Esophagus muscularis mucosa (tissue), 4 donors: ENCODE measurements around the gene KAZN. TPM values are rescaled to one million over a fixed set of nuclear protein-coding genes. Genes with fewer than 3 reads are reported as not detected.

Experiments used
- DNase-seq: peaks from one replicate; pipeline ENCODE4 v3.0.0-alpha.2; 2017; ENCODE audit errors: extremely low spot score
- H3K27ac ChIP-seq, 4 donors: fragments of 200-600 bp; sonication (generic); replicated peaks in 1 of 4; 1 replicate in 3 of 4; 2 replicates in 1 of 4; pipeline ENCODE4 v1.5.1; 2016 to 2019; ENCODE audit warnings: mild to moderate bottlenecking in 1 of 4
- H3K27me3 ChIP-seq, 4 donors: fragments of 200-600 bp; sonication (generic); one replicate each; pipeline versions ENCODE4 v1.5.1 to v1.6.0; 2016 to 2019
- H3K36me3 ChIP-seq, 4 donors: fragments of 200-600 bp; sonication (generic); one replicate each; pipeline ENCODE4 v1.5.1; 2016 to 2019
- H3K4me1 ChIP-seq, 4 donors: fragments of 200-600 bp; sonication (generic); one replicate each; pipeline ENCODE4 v1.5.1; 2016 to 2019
- H3K4me3 ChIP-seq, 4 donors: fragments of 200-600 bp; sonication (generic); 1 replicate in 2 of 4; 2 replicates in 2 of 4; pipeline ENCODE4 v1.5.1; 2016 to 2019; ENCODE audit warnings: mild to moderate bottlenecking in 4 of 4, moderate library complexity in 1 of 4
- H3K9me3 ChIP-seq, 4 donors: fragments of 200-600 bp; sonication (generic); 1 replicate in 3 of 4; 2 replicates in 1 of 4; pipeline ENCODE4 v1.5.1; 2016 to 2019
- EP300 ChIP-seq: sonication (generic); formaldehyde crosslinking; IDR thresholded peaks from one replicate; pipeline ENCODE4 v1.6.1; 2017; ENCODE audit warnings: antibody characterized with exemption
- POLR2A ChIP-seq: fragments of 450-650 bp; IDR thresholded peaks from one replicate; pipeline ENCODE4 v1.6.1; 2017; ENCODE audit warnings: antibody characterized with exemption, moderate library complexity, mild to moderate bottlenecking, low read depth
- POLR2AphosphoS5 ChIP-seq, 2 donors: sonication (generic); formaldehyde crosslinking; IDR thresholded peaks; one replicate each; pipeline ENCODE4 v1.6.1; 2017; ENCODE audit warnings: antibody characterized with exemption in 2 of 2
- whole genome bisulfite sequencing: methylation state at CpG from one replicate; pipeline ENCODE4 v1.1.5; 2018; 5-methylcytosine and 5-hydroxymethylcytosine counted together
- intact Hi-C: fragments of 100-400 bp; cut with DNase I; formaldehyde crosslinking; loops from one replicate; pipeline ENCODE4 v1.15.1; 2023
- total RNA-seq, 4 donors: library from RNA; depleted of rRNA; stranded (reverse); fragments of >200 nt; gene quantifications; one replicate each; pipeline versions ENCODE4 v1.1.0 to v1.2.1, GENCODE V29; 2016
- TF ChIP-seq, protein P1 (sequence below), 3 experiments: fragments of 200-600 bp in 2 of 3; fragments of 450-650 bp in 1 of 3; sonication (generic) in 2 of 3; IDR thresholded peaks; one replicate each; pipeline ENCODE4 v1.5.1; 2017 to 2019; ENCODE audit warnings: antibody characterized with exemption in 3 of 3, mild to moderate bottlenecking in 2 of 3, moderate library complexity in 1 of 3

KAZN gene
- total RNA-seq, 4 donors from 2014 or later, result 9.9 to 14.1 (median 11.9) TPM

- Histone ChIP-seq H3K27ac (no peak overlapping the region), H3K9me3 (no peaks in the 10 kb centered on the region), H3K4me1 (peaks cover 0 to 24% (median 22%) of the 10 kb centered on the region in 4 donors), H3K27me3 (peaks cover 0 to 13% (median 0%) of the 10 kb centered on the region in 4 donors), H3K4me3 (no peak overlapping the region), H3K36me3 (no peaks in the 10 kb centered on the region)
- no peak for DNase-seq
- TF ChIP-seq, protein P1, sequence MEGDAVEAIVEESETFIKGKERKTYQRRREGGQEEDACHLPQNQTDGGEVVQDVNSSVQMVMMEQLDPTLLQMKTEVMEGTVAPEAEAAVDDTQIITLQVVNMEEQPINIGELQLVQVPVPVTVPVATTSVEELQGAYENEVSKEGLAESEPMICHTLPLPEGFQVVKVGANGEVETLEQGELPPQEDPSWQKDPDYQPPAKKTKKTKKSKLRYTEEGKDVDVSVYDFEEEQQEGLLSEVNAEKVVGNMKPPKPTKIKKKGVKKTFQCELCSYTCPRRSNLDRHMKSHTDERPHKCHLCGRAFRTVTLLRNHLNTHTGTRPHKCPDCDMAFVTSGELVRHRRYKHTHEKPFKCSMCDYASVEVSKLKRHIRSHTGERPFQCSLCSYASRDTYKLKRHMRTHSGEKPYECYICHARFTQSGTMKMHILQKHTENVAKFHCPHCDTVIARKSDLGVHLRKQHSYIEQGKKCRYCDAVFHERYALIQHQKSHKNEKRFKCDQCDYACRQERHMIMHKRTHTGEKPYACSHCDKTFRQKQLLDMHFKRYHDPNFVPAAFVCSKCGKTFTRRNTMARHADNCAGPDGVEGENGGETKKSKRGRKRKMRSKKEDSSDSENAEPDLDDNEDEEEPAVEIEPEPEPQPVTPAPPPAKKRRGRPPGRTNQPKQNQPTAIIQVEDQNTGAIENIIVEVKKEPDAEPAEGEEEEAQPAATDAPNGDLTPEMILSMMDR (IDR thresholded peaks at IDR 0.05), result no peak
- 69% methylated on average over 15 of the region's 15 CpGs for WGBS
- intact Hi-C loops, result no loop called here
These were observed 160.7 kb downstream of the KAZN start for GRCh38 chr1:14759042-14759818.

DNA sequence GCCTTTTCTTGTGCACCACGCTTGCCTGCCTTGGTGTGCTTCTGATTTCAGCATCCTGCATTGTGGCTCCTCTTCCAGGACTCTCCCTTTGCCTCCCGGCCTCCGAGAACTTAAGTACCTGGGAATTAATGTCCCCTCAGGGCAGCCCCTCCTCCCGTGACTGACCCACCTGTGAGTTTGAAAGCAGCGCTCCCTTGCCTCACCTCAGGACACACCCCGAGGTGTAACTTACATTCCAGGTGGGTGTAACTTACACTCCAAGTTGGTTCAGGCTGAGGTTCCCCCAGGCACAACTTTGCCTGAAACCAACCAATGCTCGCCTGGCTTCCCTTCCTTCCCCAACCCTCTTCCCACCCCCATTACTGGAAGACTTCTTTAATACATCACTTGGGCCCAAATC lies 161.4 kb downstream of the KAZN start:
- H3K9me3 ChIP-seq, result no peaks in the 10 kb centered on the region
- no peaks in the 10 kb centered on the region for H3K36me3 ChIP-seq
- peaks cover 0 to 24% (median 22%) of the 10 kb centered on the region in 4 donors for H3K4me1 ChIP-seq
- no peak for DNase-seq
- TF ChIP-seq POLR2A, result no peak
- no peak for TF ChIP-seq POLR2AphosphoS5 (IDR thresholded peaks at IDR 0.05)
- TF ChIP-seq, protein P1 (IDR thresholded peaks at IDR 0.05), result no peak
- 94% methylated on average over 7 of the region's 7 CpGs for WGBS
- no peak overlapping the region for H3K4me3 ChIP-seq
- intact Hi-C loops, result no loop called here
- H3K27ac ChIP-seq, result no peak overlapping the region
- H3K27me3 ChIP-seq, result peaks cover 0 to 19% (median 0%) of the 10 kb centered on the region in 4 donors

DNA sequence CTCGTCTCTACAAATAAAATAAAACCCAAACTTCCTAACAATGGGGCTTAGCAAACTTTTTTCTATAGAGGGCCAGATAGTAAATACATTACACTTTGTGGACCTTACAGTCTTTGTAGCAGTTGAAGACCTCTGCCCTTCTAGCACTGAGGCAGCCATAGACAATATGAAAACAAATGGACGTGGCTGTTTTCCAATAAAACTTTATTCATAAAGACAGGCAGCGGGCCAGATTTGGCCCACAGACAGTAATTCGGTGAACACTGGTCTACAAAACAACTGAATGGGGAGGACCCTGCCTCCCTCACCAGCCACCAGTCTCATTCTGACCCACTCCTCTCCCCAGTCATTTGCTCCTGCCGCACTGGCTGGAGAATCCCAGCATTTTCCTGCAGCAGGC lies 162.3 kb downstream of the KAZN start:
- no peaks in the 10 kb centered on the region for H3K9me3 ChIP-seq
- no peak overlapping the region for H3K27ac ChIP-seq
- H3K27me3 ChIP-seq, result peaks cover 0 to 27% (median 0%) of the 10 kb centered on the region in 4 donors
- H3K36me3 ChIP-seq, result no peaks in the 10 kb centered on the region
- WGBS, result 98% methylated on average over 5 of the region's 5 CpGs
- no peak overlapping the region for H3K4me3 ChIP-seq
- TF ChIP-seq POLR2AphosphoS5 (IDR thresholded peaks at IDR 0.05), result no peak
- TF ChIP-seq EP300, result no peak
- TF ChIP-seq POLR2A, result no peak
- TF ChIP-seq, protein P1 (IDR thresholded peaks at IDR 0.05), result no peak
- intact Hi-C loops, result no loop called here
- H3K4me1 ChIP-seq, result peaks cover 0 to 20% (median 19%) of the 10 kb centered on the region in 4 donors
- DNase-seq, result no peak

DNA sequence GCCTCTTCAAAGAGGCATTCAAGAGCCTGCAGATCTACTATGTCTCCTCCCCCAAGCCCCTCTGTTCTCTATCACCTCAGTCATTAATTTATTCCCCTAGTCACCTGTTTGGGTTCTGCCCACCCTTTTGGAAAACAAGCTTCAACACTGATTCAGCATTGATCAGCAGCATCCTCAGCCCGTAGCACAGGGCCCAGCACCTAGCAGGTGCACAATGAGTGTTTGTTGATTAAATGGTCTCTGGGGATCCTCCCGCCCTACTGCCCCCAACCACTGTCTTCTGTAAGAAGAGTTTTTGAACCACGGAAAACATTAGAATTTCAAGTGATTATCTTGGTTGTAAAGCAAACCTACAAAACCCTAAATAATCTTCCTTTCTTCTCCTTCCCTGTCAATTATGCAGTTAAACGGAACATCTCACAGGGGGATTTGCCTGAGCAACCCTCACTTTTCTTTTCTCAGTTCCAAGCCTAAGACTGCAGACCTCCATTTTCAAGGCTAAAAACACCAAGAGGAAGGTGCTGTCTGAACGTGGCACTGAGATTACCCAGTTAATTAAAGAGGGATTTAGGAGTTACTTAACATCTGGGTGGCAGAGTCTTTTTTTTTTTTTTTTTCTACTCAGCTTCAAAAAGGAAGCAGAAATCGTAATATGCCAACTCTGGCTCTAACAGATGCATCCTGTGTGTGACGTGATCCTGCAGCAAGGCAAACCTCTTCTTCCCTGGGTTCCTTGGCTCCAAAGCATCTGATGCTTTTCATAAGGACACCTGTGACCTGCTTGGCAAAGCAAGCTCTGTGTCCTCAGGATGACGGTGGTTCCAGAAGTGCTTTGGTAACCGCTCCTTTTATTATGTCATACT lies 163.0 kb downstream of the KAZN start:
- H3K27me3 ChIP-seq, result peaks cover 0 to 32% (median 0%) of the 10 kb centered on the region in 4 donors
- no peak overlapping the region for H3K27ac ChIP-seq
- H3K36me3 ChIP-seq, result no peaks in the 10 kb centered on the region
- TF ChIP-seq POLR2AphosphoS5 (IDR thresholded peaks at IDR 0.05) (no peak), EP300 (no peak), POLR2A (no peak)
- TF ChIP-seq, protein P1 (IDR thresholded peaks at IDR 0.05), result no peak
- WGBS, result 73% methylated on average over 9 of the region's 9 CpGs
- H3K9me3 ChIP-seq, result no peaks in the 10 kb centered on the region
- peaks cover 0 to 13% (median 12%) of the 10 kb centered on the region in 4 donors for H3K4me1 ChIP-seq
- no peak overlapping the region for H3K4me3 ChIP-seq
- intact Hi-C loops, result no loop called here
- DNase-seq, result no peak
